ENCODE data around the gene GINS2. TPM values are rescaled to one million over a fixed set of nuclear protein-coding genes. Genes with fewer than 3 reads are reported as not detected.

The GINS2 gene
- total RNA-seq, 1 experiment from 2014 or later, result 71.9 TPM

DNA sequence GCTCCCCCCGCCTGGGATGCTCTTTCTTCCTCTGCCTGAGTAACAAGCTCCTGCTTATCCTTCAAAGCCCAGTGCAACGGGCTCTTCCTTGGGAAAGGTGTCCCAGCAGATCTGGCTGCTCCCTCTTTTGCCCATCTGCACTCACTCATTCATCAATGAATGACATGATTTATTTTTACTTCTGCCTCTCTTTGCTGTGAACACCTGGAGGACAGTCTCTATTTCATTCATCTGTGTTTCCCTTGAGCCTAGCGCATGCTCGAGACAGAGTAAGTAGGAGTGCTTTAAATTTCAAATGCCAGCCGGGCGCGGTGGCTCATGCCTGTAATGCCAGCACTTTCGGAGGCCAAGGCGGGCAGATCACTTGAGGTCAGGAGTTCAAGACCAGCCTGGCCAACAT lies 22.0 kb upstream of the GINS2 start:
- intact Hi-C loops (cut with micrococcal nuclease; ENCODE audit: unreplicated experiment), result loop anchor here (10.0 kb wide), 1 partner anchor 596 kb away; the partner anchor contains the start of gene CIBAR2
- TF ChIP-seq EZH2 (IDR thresholded peaks at IDR 0.05; ENCODE audit: borderline replicate concordance, low read depth, low read length, poor library complexity, severe bottlenecking), result no peak
- TF ChIP-seq, protein P1, sequence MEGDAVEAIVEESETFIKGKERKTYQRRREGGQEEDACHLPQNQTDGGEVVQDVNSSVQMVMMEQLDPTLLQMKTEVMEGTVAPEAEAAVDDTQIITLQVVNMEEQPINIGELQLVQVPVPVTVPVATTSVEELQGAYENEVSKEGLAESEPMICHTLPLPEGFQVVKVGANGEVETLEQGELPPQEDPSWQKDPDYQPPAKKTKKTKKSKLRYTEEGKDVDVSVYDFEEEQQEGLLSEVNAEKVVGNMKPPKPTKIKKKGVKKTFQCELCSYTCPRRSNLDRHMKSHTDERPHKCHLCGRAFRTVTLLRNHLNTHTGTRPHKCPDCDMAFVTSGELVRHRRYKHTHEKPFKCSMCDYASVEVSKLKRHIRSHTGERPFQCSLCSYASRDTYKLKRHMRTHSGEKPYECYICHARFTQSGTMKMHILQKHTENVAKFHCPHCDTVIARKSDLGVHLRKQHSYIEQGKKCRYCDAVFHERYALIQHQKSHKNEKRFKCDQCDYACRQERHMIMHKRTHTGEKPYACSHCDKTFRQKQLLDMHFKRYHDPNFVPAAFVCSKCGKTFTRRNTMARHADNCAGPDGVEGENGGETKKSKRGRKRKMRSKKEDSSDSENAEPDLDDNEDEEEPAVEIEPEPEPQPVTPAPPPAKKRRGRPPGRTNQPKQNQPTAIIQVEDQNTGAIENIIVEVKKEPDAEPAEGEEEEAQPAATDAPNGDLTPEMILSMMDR (conservative IDR thresholded peaks at IDR 0.05; ENCODE audit: low read depth, low read length), result no peak
- Histone ChIP-seq H3K27ac (ENCODE audit: low read depth, low read length, poor library complexity, severe bottlenecking) (no peak overlapping the region), H3K9me3 (ENCODE audit: low read depth, low read length, poor library complexity, severe bottlenecking) (peaks cover 3% of the 10 kb centered on the region), H3K36me3 (ENCODE audit: insufficient read depth, low read length, poor library complexity, severe bottlenecking) (no peaks in the 10 kb centered on the region), H3K4me1 (ENCODE audit: insufficient read depth, low read length, poor library complexity, severe bottlenecking) (peaks cover 8% of the 10 kb centered on the region), H3K27me3 (replicated peaks; ENCODE audit: insufficient read depth, low read depth, low read length, poor library complexity) (no peaks in the 10 kb centered on the region), H3K4me3 (ENCODE audit: low read depth, low read length, poor library complexity, severe bottlenecking) (no peak overlapping the region)
- CTCF ChIA-PET, result interaction anchor here (0.7 kb wide), 1 partner anchor 457 kb away, joined by 5 read pairs; no protein-coding TSS in a partner anchor
- POLR2A ChIA-PET (ENCODE audit: low non-redundant PET), result interaction anchor here (0.6 kb wide), 1 partner anchor 20 kb away, joined by 4 read pairs; no protein-coding TSS in a partner anchor
- no peak for DNase-seq (ENCODE audit: low spot score)
- no TSS peak for BruUV-seq (replicated peaks)

DNA sequence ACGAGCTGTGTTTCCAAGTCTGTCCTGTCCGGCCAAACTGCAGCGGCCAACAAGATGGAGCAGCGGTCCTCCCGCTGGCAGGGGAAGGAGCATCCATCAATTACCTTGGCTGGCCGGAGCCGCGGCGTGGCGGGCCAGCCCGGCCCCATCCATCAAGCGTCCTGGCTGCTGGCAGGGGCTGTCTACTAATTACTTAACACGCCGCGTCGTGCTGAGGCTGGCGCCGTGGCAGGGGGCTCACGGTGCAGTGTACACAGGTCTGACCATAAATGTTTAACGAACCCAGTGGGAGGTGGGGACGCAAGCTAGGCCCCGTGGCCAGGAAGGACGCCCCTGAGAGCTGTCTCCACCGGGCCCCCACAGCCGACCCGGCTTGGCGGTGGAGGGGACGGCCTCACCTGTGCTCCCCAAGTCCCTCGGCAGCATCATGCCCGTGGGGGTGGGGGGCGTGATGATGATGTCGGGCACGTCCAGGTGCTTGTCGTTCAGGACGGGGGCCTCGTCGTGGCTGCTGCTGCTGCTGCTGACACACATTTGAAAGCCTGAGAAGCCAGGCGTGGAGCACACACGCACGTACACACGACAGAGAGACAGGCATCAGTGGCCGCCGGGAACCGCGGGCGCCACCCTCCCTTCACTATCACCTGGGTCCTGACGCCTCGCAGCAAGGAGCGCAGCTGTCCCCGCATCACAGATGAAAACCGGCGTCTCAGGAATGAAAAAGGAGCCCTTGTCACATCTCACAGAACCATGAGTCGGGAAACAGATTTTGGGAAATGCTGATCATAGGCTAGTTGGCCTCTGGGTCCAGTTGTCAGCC lies 21.2 kb upstream of the GINS2 start:
- peaks cover 3% of the 10 kb centered on the region for H3K9me3 ChIP-seq (ENCODE audit: low read depth, low read length, poor library complexity, severe bottlenecking)
- DNase-seq (ENCODE audit: low spot score), result no peak
- no peaks in the 10 kb centered on the region for H3K4me1 ChIP-seq (ENCODE audit: insufficient read depth, low read length, poor library complexity, severe bottlenecking)
- H3K4me3 ChIP-seq (ENCODE audit: low read depth, low read length, poor library complexity, severe bottlenecking), result no peak overlapping the region
- H3K36me3 ChIP-seq (ENCODE audit: insufficient read depth, low read length, poor library complexity, severe bottlenecking), result no peaks in the 10 kb centered on the region
- TF ChIP-seq, protein P1 (conservative IDR thresholded peaks at IDR 0.05; ENCODE audit: low read depth, low read length), result no peak
- no peak for TF ChIP-seq EZH2 (IDR thresholded peaks at IDR 0.05; ENCODE audit: borderline replicate concordance, low read depth, low read length, poor library complexity, severe bottlenecking)
- H3K27ac ChIP-seq (ENCODE audit: low read depth, low read length, poor library complexity, severe bottlenecking), result no peak overlapping the region
- ChIA-PET CTCF (no interaction called here), POLR2A (ENCODE audit: low non-redundant PET) (interaction anchor here (0.5 kb wide), 1 partner anchor 10 kb away, joined by 8 read pairs; no protein-coding TSS in a partner anchor)
- H3K27me3 ChIP-seq (replicated peaks; ENCODE audit: insufficient read depth, low read depth, low read length, poor library complexity), result no peaks in the 10 kb centered on the region
- intact Hi-C loops (cut with micrococcal nuclease; ENCODE audit: unreplicated experiment), result loop anchor here (10.0 kb wide), 1 partner anchor 595 kb away; the partner anchor contains the start of gene CIBAR2
- BruUV-seq (replicated peaks), result no TSS peak

DNA sequence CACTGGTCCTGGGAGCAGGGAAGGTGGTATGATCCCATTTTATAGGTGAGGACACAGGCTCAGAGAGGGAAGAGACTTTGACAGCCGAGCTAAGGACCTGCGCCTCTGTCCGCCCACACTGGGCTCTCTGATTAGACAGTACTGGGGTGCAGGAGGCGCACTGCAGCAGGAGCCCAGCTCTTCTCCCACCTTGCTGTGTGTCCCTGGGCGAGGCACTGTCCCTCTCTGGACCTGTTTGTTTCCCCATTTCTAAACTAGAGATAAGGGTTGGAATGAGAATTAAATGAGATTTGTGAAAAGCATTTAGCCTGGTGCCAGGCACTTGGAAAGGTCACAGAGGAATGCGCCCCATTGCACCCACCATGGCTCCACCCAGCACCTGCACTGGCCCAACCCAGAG lies 19.6 kb upstream of the GINS2 start:
- H3K4me1 ChIP-seq (ENCODE audit: insufficient read depth, low read length, poor library complexity, severe bottlenecking), result no peaks in the 10 kb centered on the region
- H3K36me3 ChIP-seq (ENCODE audit: insufficient read depth, low read length, poor library complexity, severe bottlenecking), result no peaks in the 10 kb centered on the region
- no peak overlapping the region for H3K4me3 ChIP-seq (ENCODE audit: low read depth, low read length, poor library complexity, severe bottlenecking)
- intact Hi-C loops (cut with micrococcal nuclease; ENCODE audit: unreplicated experiment), result no loop called here
- POLR2A ChIA-PET (ENCODE audit: low non-redundant PET), result no interaction called here
- DNase-seq (ENCODE audit: low spot score), result no peak
- H3K27me3 ChIP-seq (replicated peaks; ENCODE audit: insufficient read depth, low read depth, low read length, poor library complexity), result no peaks in the 10 kb centered on the region
- CTCF ChIA-PET, result no interaction called here
- no peak overlapping the region for H3K27ac ChIP-seq (ENCODE audit: low read depth, low read length, poor library complexity, severe bottlenecking)
- TF ChIP-seq, protein P1 (conservative IDR thresholded peaks at IDR 0.05; ENCODE audit: low read depth, low read length), result no peak
- no peak for TF ChIP-seq EZH2 (IDR thresholded peaks at IDR 0.05; ENCODE audit: borderline replicate concordance, low read depth, low read length, poor library complexity, severe bottlenecking)
- no TSS peak for BruUV-seq (replicated peaks)
- peaks cover 3% of the 10 kb centered on the region for H3K9me3 ChIP-seq (ENCODE audit: low read depth, low read length, poor library complexity, severe bottlenecking)

Measured in A673 (cell line).